Neuronal stem cell (in vitro differentiated cells): ENCODE results near the gene MTFR2.
"Not testable (repeated sequence)": the region's sequence is repeated elsewhere in the genome, so short reads cannot be mapped to it uniquely, and the experiment has no call there.

Experiments used
- DNase-seq: peaks from one replicate; pipeline ENCODE4 v3.0.0-alpha.2; 2013; ENCODE audit warnings: low spot score
- H2AFZ ChIP-seq: one replicate; pipeline ENCODE4 v1.6.1; 2013; ENCODE audit warnings: mild to moderate bottlenecking, low read length, inconsistent platforms
- H2AK5ac ChIP-seq: 2 replicates; pipeline ENCODE4 v1.6.1; 2013; ENCODE audit warnings: low read depth, mild to moderate bottlenecking, inconsistent platforms, low read length, moderate library complexity, mixed read lengths
- H2BK120ac ChIP-seq: 2 replicates; pipeline ENCODE4 v1.6.1; 2013; ENCODE audit warnings: low read depth, mild to moderate bottlenecking, inconsistent platforms, low read length, moderate library complexity, mixed read lengths
- H2BK12ac ChIP-seq: one replicate; pipeline ENCODE4 v1.6.1; 2013; ENCODE audit warnings: low read length, inconsistent platforms
- H2BK15ac ChIP-seq: 2 replicates; pipeline ENCODE4 v1.6.1; 2013; ENCODE audit warnings: mild to moderate bottlenecking, low read length, inconsistent platforms, mixed read lengths
- H2BK5ac ChIP-seq: one replicate; pipeline ENCODE4 v1.6.1; 2013; ENCODE audit warnings: inconsistent platforms, mild to moderate bottlenecking, low read length, moderate library complexity
- H3K14ac ChIP-seq: one replicate; pipeline ENCODE4 v1.6.1; 2013; ENCODE audit warnings: low read length, inconsistent platforms
- H3K18ac ChIP-seq: 2 replicates; pipeline ENCODE4 v1.6.1; 2013; ENCODE audit warnings: low read length, inconsistent platforms
- H3K23ac ChIP-seq: 2 replicates; pipeline ENCODE4 v1.6.1; 2013; ENCODE audit warnings: low read depth, mild to moderate bottlenecking, mixed read lengths, low read length, inconsistent platforms; ENCODE audit not compliant: poor library complexity
- H3K27ac ChIP-seq: replicated peaks from 3 replicates; pipeline ENCODE4 v1.5.1; 2013; ENCODE audit warnings: low read length, inconsistent platforms
- H3K27me3 ChIP-seq, 3 experiments: 2 replicates each; pipeline ENCODE4 v1.6.1; 2013; ENCODE audit warnings: low read length in 3 of 3, mild to moderate bottlenecking in 2 of 3, inconsistent platforms in 1 of 3, low read depth in 1 of 3, mixed read lengths in 1 of 3, moderate library complexity in 1 of 3; ENCODE audit not compliant: control insufficient read depth in 3 of 3, insufficient read depth in 3 of 3
- H3K36me3 ChIP-seq, 2 donors: replicated peaks in 1 of 2; 2 replicates each; pipeline ENCODE4 v1.6.1; 2013; ENCODE audit warnings: low read length in 2 of 2; ENCODE audit not compliant: control insufficient read depth in 2 of 2, insufficient read depth in 2 of 2
- H3K4ac ChIP-seq: 2 replicates; pipeline ENCODE4 v1.6.1; 2013; ENCODE audit warnings: inconsistent platforms, mild to moderate bottlenecking, low read length, moderate library complexity
- H3K4me1 ChIP-seq, 2 donors: 1 replicate in 1 of 2; 2 replicates in 1 of 2; pipeline ENCODE4 v1.6.1; 2013; ENCODE audit warnings: low read length in 2 of 2, low read depth in 1 of 2; ENCODE audit not compliant: control insufficient read depth in 2 of 2, insufficient read depth in 1 of 2
- H3K4me2 ChIP-seq: one replicate; pipeline ENCODE4 v1.6.1; 2013; ENCODE audit warnings: mild to moderate bottlenecking, low read length, inconsistent platforms; ENCODE audit not compliant: insufficient read depth, poor library complexity, severe bottlenecking
- H3K4me3 ChIP-seq, 2 donors: 2 replicates each; pipeline ENCODE4 v1.5.1; 2013; ENCODE audit warnings: low read length in 2 of 2, mild to moderate bottlenecking in 2 of 2, inconsistent platforms in 1 of 2, moderate library complexity in 1 of 2
- H3K79me1 ChIP-seq: one replicate; pipeline ENCODE4 v1.6.1; 2013; ENCODE audit warnings: low read depth, mild to moderate bottlenecking, inconsistent platforms, low read length, moderate library complexity
- H3K9ac ChIP-seq: one replicate; pipeline ENCODE4 v1.6.1; 2013; ENCODE audit warnings: mild to moderate bottlenecking, low read depth, low read length, inconsistent platforms; ENCODE audit not compliant: poor library complexity
- H3K9me3 ChIP-seq, 2 donors: replicated peaks in 1 of 2; 2 replicates each; pipeline versions ENCODE3 to v1.6.1; 2013; ENCODE audit warnings: low read length in 2 of 2, mild to moderate bottlenecking in 2 of 2, inconsistent platforms in 1 of 2, low read depth in 1 of 2, mixed read lengths in 1 of 2, moderate library complexity in 1 of 2; ENCODE audit not compliant: control insufficient read depth in 2 of 2, insufficient read depth in 1 of 2
- H4K8ac ChIP-seq: one replicate; pipeline ENCODE4 v1.6.1; 2013; ENCODE audit warnings: low read depth, mild to moderate bottlenecking, inconsistent platforms, low read length, moderate library complexity
- H4K91ac ChIP-seq: one replicate; pipeline ENCODE4 v1.6.1; 2013; ENCODE audit warnings: low read length, low read depth, mild to moderate bottlenecking, inconsistent platforms; ENCODE audit not compliant: poor library complexity
- WGBS, 2 donors: extraction: QIAGEN DNeasy Blood & Tissue Kit; methylation state at CpG; one replicate each; pipeline ENCODE4 v1.1.7; 2013; ENCODE audit warnings: missing lambda C conversion rate in 2 of 2, mixed read lengths in 1 of 2; ENCODE audit not compliant: insufficient read length in 2 of 2, insufficient replicate concordance in 1 of 2; ENCODE audit errors: extremely low coverage in 2 of 2; 5-methylcytosine and 5-hydroxymethylcytosine counted together

Gene MTFR2

DNA sequence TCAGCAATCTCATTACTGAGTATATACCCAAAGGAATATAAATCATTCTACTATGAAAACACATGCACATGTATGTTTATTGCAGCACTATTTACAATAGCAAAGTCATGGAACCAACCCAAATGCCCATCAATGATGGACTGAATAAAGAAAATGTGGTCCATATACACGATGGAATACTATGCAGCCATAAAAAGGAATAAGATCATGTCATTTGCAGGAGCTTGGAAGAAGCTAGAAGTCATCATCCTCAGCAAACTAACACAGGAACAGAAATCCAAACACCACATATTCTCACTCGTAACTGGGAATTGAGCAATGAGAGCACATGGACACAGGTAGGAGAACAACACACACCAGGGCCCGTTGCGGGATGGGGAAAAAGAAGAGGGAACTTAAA is 25.1 kb downstream of the MTFR2 start:
- H3K9ac ChIP-seq, H3K36me3 ChIP-seq, H3K27me3 ChIP-seq, H3K4me3 ChIP-seq, H2BK15ac ChIP-seq, H3K9me3 ChIP-seq, H3K4ac ChIP-seq, H3K27ac ChIP-seq, H3K79me1 ChIP-seq, H3K4me2 ChIP-seq, H2AK5ac ChIP-seq, H2BK5ac ChIP-seq, H3K18ac ChIP-seq, H2BK120ac ChIP-seq, H3K4me1 ChIP-seq, H2BK12ac ChIP-seq, H3K14ac ChIP-seq, DNase-seq, H4K8ac ChIP-seq, H3K23ac ChIP-seq, H4K91ac ChIP-seq, H2AFZ ChIP-seq: not testable (repeated sequence)
- no CpG with 5 or more reads among the region's 4 CpGs for WGBS, 2 donors

DNA sequence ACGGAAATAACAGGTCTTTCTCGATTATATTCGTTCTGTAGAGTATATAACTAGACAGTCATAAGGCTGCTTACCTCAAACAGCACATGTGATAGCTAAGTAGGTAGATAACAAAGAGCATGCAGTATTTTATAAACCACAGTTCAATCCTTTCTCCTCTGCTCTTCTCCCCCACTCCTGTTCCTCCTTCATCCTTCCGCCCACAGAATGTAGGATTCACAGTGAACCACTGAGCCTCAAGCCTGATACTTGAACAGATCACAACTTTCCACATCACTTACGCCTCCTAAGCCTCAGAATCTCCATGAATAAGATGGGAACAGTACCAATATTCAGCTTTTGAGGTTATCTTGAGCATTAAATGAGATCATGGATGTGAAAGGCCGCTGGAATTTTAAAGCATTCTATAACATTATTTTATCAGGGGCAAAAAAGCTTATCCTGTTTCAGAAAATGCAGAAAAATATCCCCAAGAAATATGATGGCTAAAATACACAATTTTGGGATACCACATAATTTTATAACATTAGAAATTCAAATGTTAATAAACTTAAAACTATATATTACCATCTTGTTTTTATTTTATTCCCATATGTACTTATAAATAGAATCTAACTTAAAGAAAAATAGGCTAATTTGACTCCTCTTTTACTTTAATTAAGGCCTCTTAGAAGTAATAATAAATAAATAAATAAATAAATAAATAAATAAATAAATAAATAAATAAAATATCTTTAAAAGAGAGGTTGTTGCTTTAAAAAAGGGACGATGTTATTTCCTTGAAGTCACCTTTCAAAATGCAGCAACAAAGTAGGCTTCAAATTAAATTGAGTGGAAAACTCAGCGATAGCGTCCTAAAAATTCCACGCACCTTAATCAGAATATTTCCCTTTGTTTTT is 33.4 kb downstream of the MTFR2 start:
- no peak overlapping the region for H3K9ac ChIP-seq
- H3K79me1 ChIP-seq: no peaks in the 10 kb centered on the region
- WGBS, 2 donors: no CpG with 5 or more reads among the region's 10 CpGs
- no peak overlapping the region for H4K91ac ChIP-seq
- H3K27me3 ChIP-seq: no peaks in the 10 kb centered on the region
- H3K4ac ChIP-seq: no peak overlapping the region
- H3K23ac ChIP-seq: no peak overlapping the region
- H3K27ac ChIP-seq: no peak overlapping the region
- H3K4me3 ChIP-seq: no peak overlapping the region
- H3K4me2 ChIP-seq: no peak overlapping the region
- H2AK5ac ChIP-seq: no peak overlapping the region
- DNase-seq: no peak
- no peak overlapping the region for H3K18ac ChIP-seq
- no peak overlapping the region for H3K14ac ChIP-seq
- no peak overlapping the region for H2BK5ac ChIP-seq
- H2BK120ac ChIP-seq: no peak overlapping the region
- H2AFZ ChIP-seq: no peak overlapping the region
- H3K36me3 ChIP-seq: no peaks in the 10 kb centered on the region
- no peak overlapping the region for H2BK15ac ChIP-seq
- no peaks in the 10 kb centered on the region for H3K4me1 ChIP-seq
- H4K8ac ChIP-seq: no peak overlapping the region
- no peak overlapping the region for H2BK12ac ChIP-seq
- H3K9me3 ChIP-seq: peaks cover 0 to 3% of the 10 kb centered on the region in 2 donors

- Histone ChIP-seq H2BK5ac (no peak overlapping the region), H3K9ac (no peak overlapping the region), H3K4me1 (no peaks in the 10 kb centered on the region), H4K8ac (no peak overlapping the region), H3K27ac (no peak overlapping the region), H2AK5ac (no peak overlapping the region), H4K91ac (no peak overlapping the region), H3K4me2 (no peak overlapping the region), H3K9me3 (no peaks in the 10 kb centered on the region), H3K18ac (no peak overlapping the region), H2BK120ac (no peak overlapping the region), H3K4ac (no peak overlapping the region), H2BK12ac (no peak overlapping the region), H3K79me1 (no peaks in the 10 kb centered on the region), H2AFZ (no peak overlapping the region), H3K23ac (no peak overlapping the region), H3K27me3 (no peaks in the 10 kb centered on the region), H2BK15ac (no peak overlapping the region), H3K36me3 (no peaks in the 10 kb centered on the region), H3K14ac (no peak overlapping the region), H3K4me3 (no peak overlapping the region)
- DNase-seq: no peak
Measured at GRCh38 chr6:136213853-136214252, 36.3 kb downstream of the MTFR2 start.

GRCh38 chr6:136213012-136213539 is 37.0 kb downstream of the MTFR2 start:
- Histone ChIP-seq H2AK5ac (no peak overlapping the region), H2AFZ (no peak overlapping the region), H3K9me3 (no peaks in the 10 kb centered on the region), H3K9ac (no peak overlapping the region), H3K27ac (no peak overlapping the region), H2BK12ac (no peak overlapping the region), H4K8ac (no peak overlapping the region), H3K4me1 (no peaks in the 10 kb centered on the region), H3K79me1 (no peaks in the 10 kb centered on the region), H3K4ac (no peak overlapping the region), H3K4me2 (no peak overlapping the region), H2BK5ac (no peak overlapping the region), H4K91ac (no peak overlapping the region), H2BK15ac (no peak overlapping the region), H3K14ac (no peak overlapping the region), H3K4me3 (no peak overlapping the region), H3K27me3 (no peaks in the 10 kb centered on the region), H3K18ac (no peak overlapping the region), H3K36me3 (no peaks in the 10 kb centered on the region), H3K23ac (no peak overlapping the region), H2BK120ac (no peak overlapping the region)
- no CpG with 5 or more reads among the region's 5 CpGs for WGBS, 2 donors
- DNase-seq: no peak
